H1 (cell line): ENCODE measurements around the gene ANKRD12. TPM values are rescaled to one million over a fixed set of nuclear protein-coding genes. Genes with fewer than 3 reads are reported as not detected.
A peak's percentile ranks its signal among the peaks of the same experiment; 100 is the strongest.

Experiments used
- CTCF ChIA-PET: fragments of 300-600 bp; sonication (Branson Sonifier 250); formaldehyde crosslinking; loops from one replicate; lab custom pipeline; 2021; ENCODE audit not compliant: partially characterized antibody; lab: Charles Lee
- POLR2A ChIA-PET: fragments of 300-600 bp; sonication (Branson Sonifier 250); formaldehyde crosslinking; loops from one replicate; lab custom pipeline; 2021; ENCODE audit warnings: inconsistent platforms; ENCODE audit not compliant: partially characterized antibody; lab: Charles Lee
- DNase-seq, 2 experiments: peaks; one replicate each; pipeline versions ENCODE4 v3.0.0 to v3.0.0-alpha.2; 2010 to 2022; ENCODE audit warnings: low spot score in 2 of 2, low read depth in 1 of 2, mixed read lengths in 1 of 2
- FAIRE-seq: peaks from 2 replicates; lab custom pipeline; 2011; peaks lifted over from hg19 to GRCh38; lab: Jason Lieb, UNC
- H2AFZ ChIP-seq: 2 replicates; pipeline ENCODE4 v1.8.1; 2012; ENCODE audit warnings: low read length, inconsistent platforms
- H2AK5ac ChIP-seq: 2 replicates; pipeline ENCODE4 v1.6.1; 2013; ENCODE audit warnings: low read depth, low read length
- H2BK120ac ChIP-seq: replicated peaks from 2 replicates; pipeline ENCODE3; 2013; ENCODE audit warnings: low read depth, low read length, inconsistent platforms
- H2BK12ac ChIP-seq: 2 replicates; pipeline ENCODE4 v1.6.1; 2013; ENCODE audit warnings: low read depth, low read length
- H2BK15ac ChIP-seq: 2 replicates; pipeline ENCODE4 v1.6.1; 2013; ENCODE audit warnings: low read length
- H2BK20ac ChIP-seq: 2 replicates; pipeline ENCODE4 v1.6.1; 2013; ENCODE audit warnings: low read length
- H2BK5ac ChIP-seq: 2 replicates; pipeline ENCODE4 v1.6.1; 2013; ENCODE audit warnings: low read depth, low read length
- H3K14ac ChIP-seq: 2 replicates; pipeline ENCODE4 v1.6.1; 2013; ENCODE audit warnings: inconsistent platforms; ENCODE audit not compliant: insufficient read length
- H3K18ac ChIP-seq: 2 replicates; pipeline ENCODE4 v1.6.1; 2013; ENCODE audit warnings: low read length; ENCODE audit errors: extremely low read depth
- H3K23ac ChIP-seq: 2 replicates; pipeline ENCODE4 v1.6.1; 2013; ENCODE audit warnings: inconsistent platforms; ENCODE audit not compliant: insufficient read length
- H3K23me2 ChIP-seq: 2 replicates; pipeline ENCODE4 v1.6.1; 2013; ENCODE audit warnings: low read depth, low read length
- H3K27ac ChIP-seq: 2 replicates; pipeline ENCODE4 v1.6.1; 2011; ENCODE audit warnings: low read depth, low read length, inconsistent platforms
- H3K27me3 ChIP-seq, 4 experiments: replicated peaks in 1 of 4; 1 replicate in 1 of 4; 2 replicates in 3 of 4; pipeline versions ENCODE4 v1.6.1 to v1.8.1; 2011 to 2013; ENCODE audit warnings: low read length in 3 of 4, mild to moderate bottlenecking in 3 of 4, inconsistent platforms in 2 of 4, mixed read lengths in 2 of 4, moderate library complexity in 1 of 4; ENCODE audit not compliant: control insufficient read depth in 3 of 4, insufficient read depth in 3 of 4; ENCODE audit errors: extremely low read depth in 1 of 4
- H3K36me3 ChIP-seq, 4 experiments: 2 replicates each; pipeline versions ENCODE4 v1.6.1 to v1.8.1; 2011 to 2013; ENCODE audit warnings: mild to moderate bottlenecking in 4 of 4, low read length in 3 of 4, moderate library complexity in 2 of 4, control low read depth in 1 of 4, inconsistent platforms in 1 of 4; ENCODE audit not compliant: insufficient read depth in 4 of 4, control insufficient read depth in 2 of 4
- H3K4ac ChIP-seq: replicated peaks from 2 replicates; pipeline ENCODE3; 2013; ENCODE audit warnings: low read length, low read depth, mixed read lengths, inconsistent platforms; ENCODE audit not compliant: insufficient read length
- H3K4me1 ChIP-seq, 4 experiments: replicated peaks in 1 of 4; 1 replicate in 1 of 4; 2 replicates in 3 of 4; pipeline versions ENCODE4 v1.6.1 to v1.8.1; 2011 to 2013; ENCODE audit warnings: low read length in 3 of 4, inconsistent platforms in 2 of 4, mixed read lengths in 1 of 4; ENCODE audit not compliant: insufficient read depth in 4 of 4, control insufficient read depth in 3 of 4
- H3K4me2 ChIP-seq, 2 experiments: 2 replicates each; pipeline versions ENCODE4 v1.6.1 to v1.8.1; 2011 to 2013; ENCODE audit warnings: low read depth in 2 of 2, low read length in 2 of 2, control low read depth in 1 of 2, inconsistent platforms in 1 of 2, mild to moderate bottlenecking in 1 of 2; ENCODE audit not compliant: insufficient read depth in 1 of 2
- H3K4me3 ChIP-seq, 4 experiments: fragments of 200-600, 300-600 bp in 1 of 4; sonication (generic), shearing (Covaris generic), sonication (Bioruptor Twin) in 1 of 4; 2 replicates each; pipeline versions ENCODE4 v1.5.1 to v1.8.1; 2011 to 2016; ENCODE audit warnings: low read length in 4 of 4, low read depth in 3 of 4, control low read depth in 2 of 4, inconsistent platforms in 2 of 4, mild to moderate bottlenecking in 2 of 4, mixed read lengths in 1 of 4, moderate library complexity in 1 of 4; ENCODE audit not compliant: insufficient read depth in 2 of 4; ENCODE audit errors: extremely low read depth in 1 of 4
- H3K56ac ChIP-seq: replicated peaks from 2 replicates; pipeline ENCODE3; 2013; ENCODE audit warnings: low read depth, mild to moderate bottlenecking, mixed read lengths, low read length, inconsistent platforms; ENCODE audit not compliant: insufficient read length
- H3K79me1 ChIP-seq: 2 replicates; pipeline ENCODE4 v1.6.1; 2013; ENCODE audit warnings: low read depth, low read length, control low read depth
- H3K79me2 ChIP-seq, 2 experiments: 2 replicates each; pipeline versions ENCODE4 v1.6.1 to v1.8.1; 2012 to 2013; ENCODE audit warnings: low read length in 2 of 2, mild to moderate bottlenecking in 2 of 2, inconsistent platforms in 1 of 2; ENCODE audit not compliant: insufficient read depth in 2 of 2, control insufficient read depth in 1 of 2
- H3K9ac ChIP-seq, 4 experiments: replicated peaks in 1 of 4; 1 replicate in 1 of 4; 2 replicates in 3 of 4; pipeline versions ENCODE4 v1.6.1 to v1.8.1; 2011 to 2013; ENCODE audit warnings: low read depth in 3 of 4, low read length in 3 of 4, control low read depth in 2 of 4, mild to moderate bottlenecking in 2 of 4, moderate library complexity in 2 of 4, inconsistent platforms in 1 of 4; ENCODE audit errors: extremely low read depth in 1 of 4
- H3K9me3 ChIP-seq, 2 experiments: 2 replicates each; pipeline versions ENCODE4 v1.6.1 to v1.8.1; 2012 to 2013; ENCODE audit warnings: mild to moderate bottlenecking in 2 of 2, moderate library complexity in 2 of 2, control low read depth in 1 of 2, inconsistent platforms in 1 of 2, low read depth in 1 of 2, low read length in 1 of 2, mixed read lengths in 1 of 2; ENCODE audit not compliant: insufficient read depth in 2 of 2
- H4K20me1 ChIP-seq, 2 experiments: replicated peaks in 1 of 2; 2 replicates each; pipeline versions ENCODE3 to v1.8.1; 2011 to 2013; ENCODE audit warnings: inconsistent platforms in 2 of 2, low read length in 2 of 2, mild to moderate bottlenecking in 1 of 2; ENCODE audit not compliant: insufficient read depth in 2 of 2, control insufficient read depth in 1 of 2
- H4K5ac ChIP-seq: 2 replicates; pipeline ENCODE4 v1.6.1; 2013; ENCODE audit warnings: low read length, low read depth, mixed read lengths, inconsistent platforms; ENCODE audit not compliant: insufficient read length
- H4K8ac ChIP-seq: 2 replicates; pipeline ENCODE4 v1.8.0; 2013; ENCODE audit warnings: mild to moderate bottlenecking, moderate library complexity, low read length, inconsistent platforms; ENCODE audit not compliant: insufficient read depth; ENCODE audit errors: extremely low read depth
- H4K91ac ChIP-seq: replicated peaks from 2 replicates; pipeline ENCODE3; 2013; ENCODE audit warnings: low read length, mixed read lengths, inconsistent platforms; ENCODE audit not compliant: insufficient read length
- ATF3 ChIP-seq: IDR thresholded peaks from 2 replicates; pipeline ENCODE4 v1.6.1; 2011; ENCODE audit warnings: low read depth, mild to moderate bottlenecking, low read length; ENCODE audit not compliant: insufficient read depth
- BCL11A ChIP-seq, 2 experiments: IDR thresholded peaks; one replicate each; pipeline ENCODE4 v1.6.1; 2011; ENCODE audit warnings: low read depth in 2 of 2, low read length in 2 of 2, mild to moderate bottlenecking in 2 of 2
- E2F6 ChIP-seq: IDR thresholded peaks from 2 replicates; pipeline ENCODE4 v1.6.1; 2012; ENCODE audit warnings: inconsistent platforms
- EGR1 ChIP-seq: IDR thresholded peaks from 2 replicates; pipeline ENCODE4 v1.6.1; 2011; ENCODE audit warnings: low read depth, low read length, borderline replicate concordance
- EZH2 ChIP-seq: fragments of 200-600 bp; sonication (generic); IDR thresholded peaks from 2 replicates; pipeline ENCODE4 v1.7.1; 2012; ENCODE audit warnings: low read depth, mild to moderate bottlenecking, moderate library complexity, low read length, inconsistent platforms; ENCODE audit not compliant: severe bottlenecking
- FOSL1 ChIP-seq: IDR thresholded peaks from 2 replicates; pipeline ENCODE4 v1.6.1; 2011; ENCODE audit warnings: mild to moderate bottlenecking, low read depth, low read length, moderate library complexity; ENCODE audit not compliant: insufficient read depth
- MAFK ChIP-seq: IDR thresholded peaks from 2 replicates; pipeline ENCODE4 v1.6.1; 2012; ENCODE audit warnings: low read depth, mild to moderate bottlenecking, improper control_type of control experiment, low read length
- NRF1 ChIP-seq: IDR thresholded peaks from 2 replicates; pipeline ENCODE4 v1.6.1; 2011; ENCODE audit warnings: mild to moderate bottlenecking, low read depth, low read length, improper control_type of control experiment
- SAP30 ChIP-seq: fragments of 300-600 bp; sonication (generic); IDR thresholded peaks from 2 replicates; pipeline ENCODE4 v1.7.1; 2012; ENCODE audit warnings: low read length, moderate library complexity, mild to moderate bottlenecking, inconsistent platforms; ENCODE audit not compliant: insufficient read depth, insufficient replicate concordance
- SIRT6 ChIP-seq: IDR thresholded peaks from one replicate; pipeline ENCODE4 v1.7.1; 2012; ENCODE audit warnings: low read length, inconsistent platforms
- SP2 ChIP-seq: IDR thresholded peaks from 2 replicates; pipeline ENCODE4 v1.6.1; 2012; ENCODE audit warnings: mild to moderate bottlenecking, low read length, inconsistent platforms
- SUZ12 ChIP-seq: fragments of 200-600 bp; sonication (generic); IDR thresholded peaks from 2 replicates; pipeline ENCODE4 v1.6.1; 2012; ENCODE audit warnings: mild to moderate bottlenecking, inconsistent platforms, low read length, moderate library complexity, mixed read lengths
- WGBS, 2 experiments: shearing (Covaris generic) in 1 of 2; methylation state at CpG; one replicate each; pipeline versions ENCODE4 v1.1.6 to v1.1.7; 2013 to 2015; ENCODE audit warnings: low lambda C conversion rate in 2 of 2, mixed read lengths in 2 of 2, inconsistent platforms in 1 of 2, low coverage in 1 of 2, missing lambda C conversion rate in 1 of 2; ENCODE audit not compliant: insufficient replicate concordance in 2 of 2, insufficient coverage in 1 of 2, insufficient read length in 1 of 2; ENCODE audit errors: extremely low coverage in 1 of 2, missing lambda C conversion rate in 1 of 2; 5-methylcytosine and 5-hydroxymethylcytosine counted together
- polyA plus RNA-seq, 7 experiments: library from polyadenylated mRNA; depleted of rRNA in 3 of 7; stranded (reverse) in 5 of 7; unstranded in 2 of 7; fragments of >200 nt in 5 of 7; fragments of 200-250 nt in 2 of 7; gene quantifications; 1 replicate in 5 of 7; 2 replicates in 1 of 7; 4 replicates in 1 of 7; pipeline versions ENCODE4 v1.2.1 to v1.2.3, GENCODE V29; 2011 to 2013; ENCODE audit warnings: missing spikeins in 2 of 7, mixed read lengths in 2 of 7
- total RNA-seq: library from RNA; stranded (reverse); fragmentation: NEBNext Ultra II Directional; extraction: Animal tissue kit (Norgen Biotek cat#: 25700); gene quantifications from 2 replicates; pipeline ENCODE4 v1.2.1, GENCODE V29; 2021

Gene ANKRD12
- total and polyA plus RNA-seq, 2 of the 8 experiments (the other 6 are each of a cell fraction or from before 2014, with no cell fraction given): 2.6 to 37.9 TPM

GRCh38 chr18:9103376-9103873 is 33.2 kb upstream of the ANKRD12 start:
- H3K23me2 ChIP-seq: peaks cover 9% of the 10 kb centered on the region
- no peak overlapping the region; the same call in 1 of the 2 replicates for H2BK5ac ChIP-seq
- H3K27ac ChIP-seq: peak overlapping the region; percentile 91; the same call in 1 of the 2 replicates
- no peak overlapping the region for H3K23ac ChIP-seq
- H3K18ac ChIP-seq: no peak overlapping the region
- H3K4me1 ChIP-seq: peaks cover 0 to 21% (median 6%) of the 10 kb centered on the region in 4 experiments; a peak in 3 of 7 replicates
- CTCF ChIA-PET: no interaction called here
- POLR2A ChIA-PET: interaction anchor here (0.9 to 5.7 kb wide), 9 partner anchors 13 to 462 kb away, joined by 3 to 61 read pairs (median 4); partner anchors contain the start of gene ANKRD12
- peak overlapping the region; percentile 84 to 94 (median 91); a peak in 6 of 7 replicates for H3K9ac ChIP-seq
- FAIRE-seq: no peak
- no peak overlapping the region for H2BK12ac ChIP-seq
- no peak overlapping the region for H2BK15ac ChIP-seq
- WGBS, 2 experiments: 18% methylated on average over 4 of the region's 4 CpGs; no CpG with 5 or more reads in 1 of the 2 experiments
- H3K4ac ChIP-seq: no peak overlapping the region
- peak overlapping the region; percentile 81 to 83 for H3K4me2 ChIP-seq
- H3K36me3 ChIP-seq: peaks cover 0 to 5% (median 0%) of the 10 kb centered on the region in 4 experiments; a peak in 1 of 8 replicates
- H4K91ac ChIP-seq: no peak overlapping the region
- H3K79me2 ChIP-seq: peaks cover 33 to 57% of the 10 kb centered on the region in 2 experiments
- H3K14ac ChIP-seq: no peak overlapping the region
- H2AFZ ChIP-seq: no peak overlapping the region
- peak overlapping the region; percentile 77 to 92 (median 86) for H3K4me3 ChIP-seq
- H4K5ac ChIP-seq: peak overlapping the region; percentile 40
- no peak for DNase-seq
- no peaks in the 10 kb centered on the region for H3K9me3 ChIP-seq
- no peak overlapping the region for H2BK120ac ChIP-seq
- no peak overlapping the region for H2BK20ac ChIP-seq
- no peak overlapping the region for H3K56ac ChIP-seq
- H2AK5ac ChIP-seq: no peak overlapping the region
- no peaks in the 10 kb centered on the region for H3K79me1 ChIP-seq
- H4K20me1 ChIP-seq: peaks cover 3% of the 10 kb centered on the region in 2 experiments
- H3K27me3 ChIP-seq: peaks cover 0 to 2% (median 0%) of the 10 kb centered on the region in 4 experiments; a peak in 1 of 7 replicates
- H4K8ac ChIP-seq: no peak overlapping the region
- TF ChIP-seq E2F6 (no peak), MAFK (no peak), EGR1 (no peak), SAP30 (no peak), SP2 (no peak), ATF3 (no peak), FOSL1 (no peak), NRF1 (no peak), SIRT6 (no peak), EZH2 (no peak), SUZ12 (no peak), BCL11A (IDR thresholded peaks at IDR 0.05; ENCODE audit: low read depth in 2 of 2, low read length in 2 of 2) (no peak)
